ENCODE data around the gene ZNF407.

Gene ZNF407

DNA sequence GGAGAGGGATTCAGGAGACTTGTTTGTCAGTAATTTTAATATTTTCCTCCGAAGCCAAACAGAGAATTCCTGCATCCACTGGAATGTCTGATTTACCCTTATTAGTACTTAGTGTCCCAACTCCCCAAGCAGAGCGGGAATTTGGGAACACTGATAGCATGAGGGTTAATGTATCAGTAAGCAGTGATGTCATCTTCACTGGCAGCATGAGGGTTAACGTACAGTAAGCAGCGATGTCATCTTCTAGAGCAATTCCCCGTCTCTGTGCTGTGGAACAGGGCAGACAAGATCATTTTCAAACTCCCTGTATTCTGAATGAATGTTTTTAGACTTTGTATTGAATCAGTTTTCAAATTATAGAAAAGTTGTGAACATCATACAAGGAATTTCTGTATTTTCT, 228.9 kb downstream of the ZNF407 start:
- no peak for DNase-seq (ENCODE audit: low read depth)

DNA sequence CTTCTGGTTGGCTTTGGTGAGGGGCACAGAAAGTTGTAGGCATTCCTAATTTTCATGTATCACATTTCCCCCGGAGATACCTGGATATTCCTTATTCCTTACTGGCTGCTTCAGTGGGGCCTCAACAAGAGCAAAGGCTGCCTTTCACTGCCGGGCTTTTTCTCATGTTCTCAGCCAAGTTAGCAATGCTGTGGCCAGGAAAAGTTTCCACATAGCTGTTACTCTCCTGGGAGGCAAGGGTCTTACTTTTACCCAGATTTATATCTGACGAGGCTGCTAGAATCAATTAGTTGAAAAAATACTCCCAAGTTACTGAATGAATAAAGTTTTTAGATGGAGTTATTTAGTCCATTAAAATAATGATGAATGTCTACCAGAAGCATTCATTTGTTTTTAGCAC, 230.5 kb downstream of the ZNF407 start:
- DNase-seq (ENCODE audit: low read depth), result no peak

DNA sequence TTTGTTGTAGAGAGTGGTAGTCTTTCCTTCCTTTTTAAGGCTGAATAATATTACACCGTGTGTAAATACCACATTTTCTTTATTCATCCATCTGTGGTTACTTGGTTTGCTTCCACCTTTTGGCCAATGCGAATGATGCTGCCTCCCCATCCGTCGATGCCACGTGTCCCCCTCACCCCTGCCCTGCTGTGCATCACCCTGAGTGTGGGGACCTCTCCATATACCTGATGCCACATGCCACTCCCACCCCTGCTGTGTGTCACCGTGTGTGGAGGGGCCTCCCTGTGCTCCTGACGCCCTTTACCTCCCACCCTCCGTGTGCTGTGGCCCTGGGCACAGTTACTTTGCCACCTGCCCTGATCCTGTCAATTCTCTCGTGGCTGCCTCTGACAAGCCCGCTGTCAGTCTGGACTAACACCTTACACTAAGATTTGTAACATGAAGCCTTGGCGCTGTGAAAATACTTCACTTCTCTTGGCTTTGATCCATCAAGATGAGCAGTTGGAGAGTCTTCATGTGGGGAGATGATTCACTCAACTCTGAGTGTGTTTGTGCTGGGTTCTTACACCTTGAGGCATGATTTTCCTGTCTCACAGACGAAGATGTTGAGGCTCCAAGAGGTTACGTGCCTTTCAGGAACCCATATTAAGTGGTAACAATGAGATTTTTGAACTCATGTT, 234.0 kb downstream of the ZNF407 start:
- DNase-seq (ENCODE audit: low read depth), result no peak

DNA sequence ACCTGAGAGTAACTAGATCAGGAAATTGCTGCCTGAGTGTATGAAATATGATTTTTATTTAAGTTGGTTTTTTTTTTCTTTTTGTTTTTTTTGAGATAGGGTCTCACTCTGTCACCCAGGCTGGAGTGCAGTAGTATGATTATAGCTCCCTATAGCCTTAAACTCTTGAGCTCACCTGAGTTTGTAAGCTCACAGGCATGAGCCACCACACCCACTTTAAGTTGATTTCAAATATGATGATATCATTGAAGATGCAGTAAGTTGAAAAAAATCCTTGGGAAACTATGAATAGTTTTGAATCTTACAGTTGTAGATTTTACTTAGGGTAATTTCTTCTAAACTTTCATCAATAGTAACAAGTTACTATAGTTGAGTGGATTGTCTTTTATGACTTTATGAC, 234.7 kb downstream of the ZNF407 start:
- no peak for DNase-seq (ENCODE audit: low read depth)

DNA sequence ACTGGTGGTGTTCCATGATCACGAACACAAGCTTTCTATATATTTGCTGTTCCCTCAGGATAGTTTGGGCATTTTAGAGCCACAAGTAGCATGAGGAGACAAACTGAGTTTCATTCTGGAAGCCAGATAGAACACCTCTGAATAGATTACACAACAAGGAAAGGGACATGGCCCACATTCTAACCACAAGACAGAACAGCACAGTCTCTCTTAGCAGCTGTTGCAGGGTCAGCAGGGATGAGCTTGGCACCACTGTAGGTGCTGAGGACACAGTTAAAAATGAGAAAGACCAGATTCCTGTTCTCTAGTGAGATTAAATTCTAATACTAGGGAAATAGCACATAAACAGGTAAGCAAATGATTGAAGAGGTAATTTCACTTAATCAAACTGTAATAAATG, 235.3 kb downstream of the ZNF407 start:
- DNase-seq (ENCODE audit: low read depth), result no peak

DNA sequence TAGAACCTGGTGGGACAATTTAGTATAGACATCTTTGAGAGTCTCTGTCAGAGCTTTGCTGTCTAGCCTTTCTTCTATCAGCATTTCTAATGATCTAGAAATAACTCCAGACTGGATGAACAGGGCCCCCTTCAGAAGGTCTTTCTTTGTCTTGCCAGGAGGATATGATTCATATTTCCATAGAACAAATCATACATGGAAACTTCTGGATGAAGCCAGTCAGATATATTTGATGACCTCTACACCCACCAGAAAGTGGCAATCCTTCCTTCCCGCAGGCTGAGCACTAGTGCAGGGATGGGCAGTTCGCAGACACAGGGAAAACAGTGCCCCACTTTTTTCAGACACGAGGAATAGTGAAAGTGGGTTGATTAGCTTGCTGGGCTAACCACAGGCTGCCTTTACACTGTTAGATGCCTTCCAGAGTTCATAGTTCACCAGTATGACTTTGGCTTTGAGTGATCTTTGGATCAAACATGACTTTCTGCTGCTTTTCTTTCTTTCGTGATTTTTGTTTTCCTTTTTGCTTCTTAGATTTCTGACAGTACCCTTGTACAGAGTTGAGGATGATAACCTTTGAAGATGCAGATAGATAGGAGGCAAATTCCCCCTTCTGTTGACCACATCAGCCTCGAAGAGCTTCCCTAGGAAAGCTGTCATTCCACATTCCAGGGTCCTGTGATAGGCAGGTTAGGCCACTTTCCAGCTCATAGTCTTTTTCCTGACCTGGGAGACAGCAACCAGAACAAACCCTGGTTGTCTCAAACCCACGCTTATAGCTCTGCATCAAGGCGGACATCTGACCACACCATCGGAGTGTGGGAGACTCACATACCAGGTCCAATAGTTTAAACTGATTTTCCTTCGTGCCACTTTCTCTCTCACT, 237.0 kb downstream of the ZNF407 start:
- DNase-seq (ENCODE audit: low read depth), result no peak

DNA sequence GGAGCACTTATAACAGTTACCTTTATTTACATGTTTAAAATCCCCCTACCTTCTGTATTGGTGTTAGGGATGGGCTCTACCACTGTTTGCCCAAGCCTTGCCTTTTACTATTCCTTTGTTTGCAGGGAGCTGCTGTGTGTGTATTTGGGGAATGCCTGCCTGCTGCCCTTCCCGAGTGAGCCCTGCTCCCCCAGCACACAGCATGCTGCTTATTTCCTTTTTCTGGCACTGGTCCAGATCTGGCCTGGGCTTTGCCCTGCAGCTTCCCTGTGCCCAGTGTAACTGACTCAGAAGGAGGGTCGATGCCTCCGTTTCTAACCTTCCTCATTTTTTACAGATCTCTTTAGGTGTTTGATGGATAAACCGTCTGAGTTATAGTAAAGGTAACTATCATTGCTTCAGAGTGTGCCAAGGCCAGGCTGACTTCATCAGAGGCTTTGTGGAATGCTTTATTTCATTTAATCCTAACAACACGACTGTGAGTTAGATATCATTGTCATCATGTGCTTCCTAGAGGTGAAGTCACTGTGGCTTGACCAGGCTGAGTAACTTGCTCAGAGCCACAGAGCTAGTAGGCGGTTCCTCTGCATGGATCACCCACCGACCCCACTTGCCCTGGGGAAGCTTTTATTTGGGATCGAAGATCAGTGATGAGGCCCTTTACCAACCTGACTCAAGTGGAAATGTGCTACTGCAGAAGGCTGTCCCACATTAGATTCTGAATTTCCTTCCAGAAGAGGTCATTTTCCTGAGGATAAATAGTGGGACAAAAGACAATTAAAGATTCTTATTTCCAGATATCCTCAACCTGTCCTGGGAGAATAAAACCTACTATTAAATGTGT, 238.8 kb downstream of the ZNF407 start:
- no peak for DNase-seq (ENCODE audit: low read depth)

DNA sequence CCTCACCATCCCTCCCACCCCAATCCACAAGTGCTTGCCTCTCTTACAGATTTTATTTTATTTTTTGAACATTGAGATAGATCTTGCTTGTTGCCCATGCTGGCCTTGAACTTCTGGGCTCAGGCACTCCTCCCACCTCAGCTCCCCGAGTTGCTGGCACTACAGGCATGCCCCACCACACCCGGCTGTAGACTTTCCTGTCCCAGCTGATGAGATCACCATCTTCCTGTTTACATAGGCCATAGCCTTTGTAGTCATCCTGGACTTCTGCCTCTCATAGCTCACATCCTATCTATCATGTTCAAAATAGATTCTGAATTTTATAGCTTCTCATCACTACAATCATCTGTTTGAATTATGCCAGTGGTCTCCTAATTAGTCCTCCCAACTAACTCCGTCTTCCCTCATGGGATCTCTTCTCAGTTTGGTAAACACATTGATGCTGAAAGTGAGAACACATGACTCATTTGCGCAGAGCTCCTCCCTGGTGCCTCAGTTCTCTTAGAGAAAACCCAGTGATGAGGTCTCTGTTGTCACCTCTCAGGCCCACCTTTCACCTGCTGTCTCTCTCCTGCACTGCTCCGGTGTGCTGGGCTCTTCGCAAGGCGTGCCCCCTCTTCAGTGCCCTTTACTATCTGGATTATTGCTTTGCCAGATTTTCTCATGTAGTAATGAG, 243.0 kb downstream of the ZNF407 start:
- DNase-seq (ENCODE audit: low read depth), result no peak

DNA sequence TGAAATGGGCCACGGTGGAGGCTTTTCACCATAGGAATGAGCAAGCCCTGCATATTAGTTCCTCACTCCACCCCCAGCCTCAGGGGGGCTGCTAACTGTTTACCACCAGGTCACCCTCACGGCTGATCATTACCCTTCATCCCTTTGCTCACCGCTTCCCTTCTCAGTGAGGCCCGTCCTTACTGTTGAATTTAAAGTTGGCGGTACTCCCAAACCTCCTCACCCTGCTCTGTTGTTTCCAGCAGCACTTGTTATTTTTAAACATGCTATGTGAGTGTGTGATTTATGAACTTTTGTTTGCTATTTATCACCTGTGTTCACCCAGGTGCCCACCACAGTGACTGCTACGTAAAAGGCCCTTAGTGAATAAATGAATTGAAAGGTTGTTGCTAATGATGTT, 243.6 kb downstream of the ZNF407 start:
- no peak for DNase-seq (ENCODE audit: low read depth)

DNA sequence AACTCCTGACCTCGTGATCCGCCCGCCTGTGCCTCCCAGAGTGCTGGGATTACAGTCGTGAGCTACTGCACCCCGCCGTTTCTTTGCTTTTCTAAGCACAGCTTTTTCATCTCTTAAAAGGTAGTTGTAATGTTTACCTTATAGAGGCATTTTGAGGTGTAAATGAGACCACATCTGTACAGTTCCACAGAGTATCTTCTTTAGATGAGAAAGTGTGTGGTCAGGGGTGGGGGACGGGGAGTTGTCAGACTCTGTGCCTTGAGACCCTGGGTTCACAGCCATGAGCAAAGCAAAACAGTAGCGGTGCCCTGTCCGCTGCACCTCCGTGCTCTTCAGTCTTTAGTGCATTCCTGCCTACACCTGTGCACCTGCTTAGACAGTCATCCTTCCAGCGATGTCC, 251.6 kb downstream of the ZNF407 start:
- DNase-seq (ENCODE audit: low read depth), result no peak

DNA sequence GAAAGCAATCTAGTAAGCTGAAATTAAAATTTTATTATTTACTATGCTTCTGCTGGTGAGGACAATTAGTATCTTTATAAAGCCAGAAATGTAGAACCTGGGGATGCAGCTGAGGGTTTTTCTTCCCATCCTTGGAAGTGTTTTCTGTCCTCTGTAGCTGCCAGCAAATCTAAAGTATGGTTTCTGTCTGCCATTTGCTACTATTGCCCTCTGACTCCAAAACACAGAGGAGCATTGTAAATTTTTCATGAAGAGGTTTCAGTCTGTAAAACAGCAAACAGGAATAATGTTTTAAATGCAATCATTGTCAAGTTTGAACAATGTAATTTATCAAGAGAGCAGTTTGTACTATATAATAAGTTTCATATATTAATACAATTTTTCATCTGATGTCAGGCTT, 258.8 kb downstream of the ZNF407 start:
- DNase-seq (ENCODE audit: low read depth), result no peak

DNA sequence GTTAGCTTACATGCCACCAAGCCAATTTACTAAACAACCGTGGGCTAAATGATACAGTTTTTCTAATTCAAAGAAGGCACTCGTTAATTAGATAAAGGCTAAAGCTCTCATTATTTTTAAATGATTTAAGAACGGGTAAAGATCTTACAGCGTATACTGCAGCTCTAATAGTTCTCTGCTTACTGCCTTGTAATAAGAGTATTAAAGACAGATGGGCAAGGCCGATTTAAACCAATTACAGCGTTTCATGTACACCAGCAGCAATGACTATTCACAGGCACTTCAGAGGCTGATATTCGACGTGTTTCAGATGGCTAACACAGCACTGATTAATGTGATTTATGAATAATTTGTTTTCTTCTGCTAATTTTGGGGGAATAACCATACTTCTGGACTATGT, 259.3 kb downstream of the ZNF407 start:
- DNase-seq (ENCODE audit: low read depth), result no peak

DNA sequence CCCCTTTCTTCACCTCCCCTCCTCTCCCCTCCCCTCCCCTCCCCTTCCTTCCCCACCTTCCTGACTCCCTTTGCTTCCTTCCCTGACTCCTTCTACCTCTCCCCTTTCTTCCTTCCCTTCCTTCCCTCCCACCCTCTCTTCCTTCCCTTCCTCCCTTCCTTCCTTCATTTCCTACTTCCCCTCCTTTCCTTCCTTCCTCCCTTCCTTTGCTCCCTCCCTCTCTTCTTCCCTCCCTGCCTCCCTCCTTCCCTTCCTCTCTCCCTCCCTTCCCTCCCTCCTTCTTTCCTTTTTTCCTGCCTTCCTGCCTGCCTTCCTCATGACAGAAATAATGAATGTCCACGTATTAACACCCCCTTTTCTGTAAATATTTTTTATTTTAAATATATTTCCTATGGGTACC, 260.2 kb downstream of the ZNF407 start:
- no peak for DNase-seq (ENCODE audit: low read depth)

DNA sequence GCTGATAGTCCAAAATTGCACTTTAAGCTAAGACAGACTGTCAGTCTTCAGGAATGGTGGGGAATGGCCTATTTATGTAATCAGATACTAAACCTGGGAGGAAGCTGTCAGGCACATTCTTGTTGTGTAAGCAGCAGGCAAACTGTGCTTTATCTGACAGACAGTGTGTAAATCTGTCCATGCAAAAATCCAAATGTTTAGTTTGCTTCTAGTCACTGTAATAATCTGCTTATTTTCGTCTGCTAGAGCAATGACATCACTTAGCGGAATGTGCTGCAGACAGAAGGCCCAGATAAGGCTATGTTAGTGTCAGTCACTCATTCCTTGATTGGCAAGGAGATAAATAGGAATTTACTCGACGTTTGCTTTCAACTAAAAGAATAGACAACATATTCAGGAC, 263.5 kb downstream of the ZNF407 start:
- no peak for DNase-seq (ENCODE audit: low read depth)

DNA sequence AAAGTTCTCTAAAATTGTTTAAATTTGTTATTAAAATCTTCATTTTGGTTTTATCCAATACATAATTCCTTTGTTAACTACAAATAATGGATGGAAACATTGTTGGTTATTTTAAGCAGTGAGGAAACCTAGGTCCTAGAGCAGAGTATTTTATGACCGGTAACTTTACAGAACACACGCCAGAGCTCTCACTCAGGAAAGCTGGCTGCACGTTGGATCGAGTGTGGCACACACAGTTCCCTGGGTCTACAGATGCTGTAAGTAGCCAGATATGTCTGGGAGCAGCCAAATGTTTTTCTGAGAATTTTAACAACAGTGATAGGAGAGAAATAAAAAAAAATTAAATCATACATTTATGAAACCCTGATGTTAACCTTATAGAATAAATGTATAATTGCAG, 264.4 kb downstream of the ZNF407 start:
- no peak for DNase-seq (ENCODE audit: low read depth)

DNA sequence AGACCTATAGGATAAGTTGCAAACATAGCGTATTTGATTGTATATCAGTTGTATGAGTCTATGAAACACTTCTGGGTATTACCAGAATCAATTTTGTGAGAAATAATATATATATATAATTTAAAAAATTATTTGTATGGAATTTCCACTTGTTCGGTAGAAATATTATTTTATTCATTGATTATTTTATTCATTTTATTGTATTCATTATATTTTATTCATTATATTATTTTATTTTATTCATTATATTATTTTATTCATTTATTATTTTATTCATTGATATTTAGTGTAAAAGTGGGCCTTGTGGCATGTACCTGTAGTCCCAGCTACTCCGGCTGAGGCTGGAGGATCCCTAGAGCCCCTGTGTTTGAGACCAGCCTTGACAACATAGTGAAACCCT, 268.9 kb downstream of the ZNF407 start:
- DNase-seq (ENCODE audit: low read depth), result no peak

DNA sequence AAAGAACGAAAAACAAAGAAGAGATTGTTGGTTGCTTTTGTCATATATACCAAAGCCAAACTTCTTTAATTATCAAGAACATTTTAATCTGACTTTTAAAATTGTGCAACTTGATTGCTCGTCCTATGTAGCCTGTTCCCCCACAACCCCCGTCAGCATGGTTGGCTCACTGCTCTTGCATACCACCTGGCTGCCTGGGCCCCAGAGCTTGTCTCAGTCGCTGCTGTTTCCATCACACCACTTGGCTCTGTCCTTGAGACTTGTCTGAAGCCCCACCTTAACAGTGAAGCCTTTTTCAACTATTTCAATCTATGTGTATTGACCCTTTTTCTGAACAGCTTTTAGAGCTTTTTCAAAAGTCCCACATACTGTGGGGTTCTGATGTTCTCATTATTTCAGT, 270.8 kb downstream of the ZNF407 start:
- DNase-seq (ENCODE audit: low read depth), result no peak

DNA sequence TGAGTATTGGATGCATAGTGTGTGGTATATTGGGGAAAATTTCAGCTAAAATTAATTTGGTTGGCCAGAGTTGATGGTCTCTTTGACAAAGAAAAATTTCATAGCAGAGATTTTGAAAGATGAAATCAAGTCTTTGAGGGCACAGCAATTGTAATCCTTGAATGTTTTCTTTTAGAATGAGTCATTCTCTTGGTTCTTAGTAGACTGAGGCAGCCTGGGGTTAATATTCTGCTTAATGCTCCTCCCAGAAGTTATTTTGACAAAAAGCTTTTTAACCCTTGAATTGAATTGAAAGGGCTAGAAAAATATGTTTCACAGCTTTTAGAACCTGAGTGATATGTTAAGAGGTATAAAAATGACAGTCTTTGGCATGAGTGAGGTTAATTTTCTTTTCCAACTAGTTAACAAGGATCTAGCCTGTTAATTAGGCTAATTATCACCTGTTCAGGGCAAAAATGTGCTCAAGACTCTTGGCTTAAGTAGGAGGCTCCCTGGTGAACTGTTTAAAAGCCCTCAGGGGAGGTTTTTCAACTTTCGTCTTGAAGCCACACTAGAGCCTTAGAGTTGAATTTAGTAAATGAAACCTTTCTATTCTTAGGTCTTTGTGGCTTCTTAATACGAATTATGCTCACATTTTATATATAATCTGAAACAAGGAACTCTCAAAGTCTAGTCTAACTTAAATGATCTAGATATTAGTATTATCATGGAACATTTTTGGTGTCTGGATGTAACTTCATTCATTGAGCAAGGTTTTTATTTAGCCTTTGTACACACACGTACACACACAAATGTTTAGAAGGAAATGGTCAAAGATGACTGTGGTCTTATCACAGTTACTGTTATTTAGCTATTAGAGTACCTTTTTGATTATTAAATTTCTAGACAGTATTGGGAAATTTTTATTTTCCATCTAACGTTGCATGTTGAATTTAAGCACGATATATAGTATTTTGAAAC, 272.5 kb downstream of the ZNF407 start:
- no peak for DNase-seq (ENCODE audit: low read depth)

DNA sequence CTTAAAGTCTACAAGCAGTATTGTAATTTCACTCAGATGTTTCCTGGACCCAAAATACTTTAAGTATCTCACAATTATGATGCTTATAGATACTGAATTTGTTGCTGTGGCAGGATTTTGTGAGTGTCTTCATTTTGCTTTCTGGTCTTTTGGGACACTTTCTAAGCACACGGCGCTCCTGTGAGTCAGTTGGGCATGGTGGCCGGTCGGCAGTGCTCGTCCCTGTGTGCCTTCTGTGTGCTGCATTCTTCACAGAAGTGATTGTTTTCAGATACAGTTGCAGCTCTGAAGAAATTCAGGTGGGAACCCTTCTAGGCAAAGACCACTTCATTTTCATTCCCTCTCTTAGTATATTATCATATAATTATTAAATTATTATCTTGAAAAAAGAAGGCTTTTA, 273.3 kb downstream of the ZNF407 start:
- no peak for DNase-seq (ENCODE audit: low read depth)

DNA sequence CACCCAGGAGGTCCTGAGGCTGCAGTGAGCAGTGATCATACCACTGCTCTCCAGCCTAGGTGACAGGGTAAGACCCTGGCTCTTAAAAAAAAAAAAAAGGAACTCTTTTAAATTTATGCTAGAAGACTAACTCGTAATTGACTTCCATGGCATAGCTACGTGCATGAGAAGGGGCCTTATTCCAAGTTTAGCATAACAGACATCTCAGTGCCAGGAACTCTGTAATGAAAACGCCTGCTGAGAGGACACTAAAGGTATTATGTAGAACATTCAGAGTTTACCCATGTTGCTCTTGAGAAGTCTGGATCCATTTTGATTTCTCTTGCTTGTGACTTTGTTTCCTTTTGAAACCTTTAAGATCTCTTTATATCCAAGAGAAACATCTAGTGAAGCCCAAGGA, 276.0 kb downstream of the ZNF407 start:
- no peak for DNase-seq (ENCODE audit: low read depth)

DNA sequence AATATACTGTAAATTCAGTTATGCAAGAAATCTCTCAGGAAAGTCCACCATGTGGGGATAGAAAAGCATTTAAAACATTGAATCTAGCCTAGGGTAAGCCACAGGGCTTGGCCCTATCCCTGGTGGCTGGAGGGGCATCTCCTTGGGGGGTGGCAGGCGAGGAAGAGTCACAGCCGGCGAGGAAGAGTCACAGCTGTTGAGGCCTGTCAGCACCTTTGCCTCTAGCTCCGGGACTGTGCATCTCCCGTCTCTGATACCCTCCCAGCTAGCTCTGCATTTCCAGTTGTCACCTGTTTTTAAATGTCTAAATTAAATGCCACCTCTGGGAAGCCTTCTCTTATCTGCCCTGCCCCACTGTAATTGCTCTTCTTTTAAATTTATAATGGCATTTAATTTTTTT, 276.7 kb downstream of the ZNF407 start:
- no peak for DNase-seq (ENCODE audit: low read depth)

All from activated T-cell treated with anti-CD3 and anti-CD28 coated beads for 48 hours (primary cell).